Esophagus squamous epithelium (tissue), 5 donors: Measurements from ENCODE around the gene ACOT13. TPM values are rescaled to one million over a fixed set of nuclear protein-coding genes. Genes with fewer than 3 reads are reported as not detected.

ENCODE experiments used
- DNase-seq: peaks from one replicate; lab custom pipeline; 2025; lab: John Stamatoyannopoulos, UW
- H3K27ac ChIP-seq, 4 donors: fragments of 200-600 bp; sonication (generic); one replicate each; pipeline ENCODE4 v1.5.1; 2016 to 2019; ENCODE audit warnings: mild to moderate bottlenecking in 1 of 4
- H3K27me3 ChIP-seq, 4 donors: fragments of 200-600 bp; sonication (generic); 1 replicate in 3 of 4; 2 replicates in 1 of 4; pipeline versions ENCODE4 v1.5.1 to v1.6.0; 2017 to 2021; ENCODE audit warnings: antibody characterized with exemption in 1 of 4
- H3K36me3 ChIP-seq, 3 donors: fragments of 200-600 bp; sonication (generic); one replicate each; pipeline ENCODE4 v1.5.1; 2016 to 2019
- H3K4me1 ChIP-seq, 3 donors: fragments of 200-600 bp; sonication (generic); one replicate each; pipeline ENCODE4 v1.5.1; 2017 to 2019
- H3K4me3 ChIP-seq, 4 donors: fragments of 200-600 bp; sonication (generic); 1 replicate in 3 of 4; 2 replicates in 1 of 4; pipeline ENCODE4 v1.5.1; 2016 to 2019; ENCODE audit warnings: mild to moderate bottlenecking in 2 of 4, moderate library complexity in 1 of 4
- H3K9me3 ChIP-seq, 3 donors: fragments of 200-600 bp; sonication (generic); one replicate each; pipeline ENCODE4 v1.5.1; 2016 to 2019
- POLR2A ChIP-seq, 4 donors: fragments of 450-650 bp; IDR thresholded peaks; one replicate each; pipeline ENCODE4 v1.6.1; 2017; ENCODE audit warnings: antibody characterized with exemption in 4 of 4, mild to moderate bottlenecking in 4 of 4, moderate library complexity in 3 of 4
- WGBS, 2 donors: methylation state at CpG; one replicate each; pipeline ENCODE4 v1.1.5; 2018; 5-methylcytosine and 5-hydroxymethylcytosine counted together
- intact Hi-C: fragments of 100-400 bp; cut with DNase I; formaldehyde crosslinking; loops from one replicate; pipeline ENCODE4 v1.15.0; 2022
- total RNA-seq, 4 donors: library from RNA; depleted of rRNA; stranded (reverse); fragments of >200 nt; gene quantifications; one replicate each; pipeline ENCODE4 v1.1.0, GENCODE V29; 2016
- TF ChIP-seq, protein P1 (sequence below), 6 experiments: fragments of 450-650 bp in 4 of 6; fragments of 200-600 bp in 2 of 6; sonication (generic) in 2 of 6; IDR thresholded peaks; one replicate each; pipeline ENCODE4 v1.5.1; 2016 to 2019; ENCODE audit warnings: antibody characterized with exemption in 6 of 6, mild to moderate bottlenecking in 4 of 6, moderate library complexity in 4 of 6
- donor health status: DM: yes; HTN: yes; CAD: no.

The ACOT13 gene
- total RNA-seq, 4 donors from 2014 or later = 2.5 to 6.1 (median 3.6) TPM

- Histone ChIP-seq H3K27ac (no peak overlapping the region), H3K36me3 (no peaks in the 10 kb centered on the region), H3K27me3 (peaks cover 0 to 54% (median 0%) of the 10 kb centered on the region in 4 donors), H3K9me3 (no peaks in the 10 kb centered on the region), H3K4me3 (no peak overlapping the region), H3K4me1 (peaks cover 4 to 22% (median 14%) of the 10 kb centered on the region in 3 donors)
- 55 to 63% methylated on average over 7 of the region's 7 CpGs for WGBS, 2 donors
- DNase-seq = no peak
- TF ChIP-seq POLR2A (IDR thresholded peaks at IDR 0.05) = no peak
- TF ChIP-seq, protein P1, sequence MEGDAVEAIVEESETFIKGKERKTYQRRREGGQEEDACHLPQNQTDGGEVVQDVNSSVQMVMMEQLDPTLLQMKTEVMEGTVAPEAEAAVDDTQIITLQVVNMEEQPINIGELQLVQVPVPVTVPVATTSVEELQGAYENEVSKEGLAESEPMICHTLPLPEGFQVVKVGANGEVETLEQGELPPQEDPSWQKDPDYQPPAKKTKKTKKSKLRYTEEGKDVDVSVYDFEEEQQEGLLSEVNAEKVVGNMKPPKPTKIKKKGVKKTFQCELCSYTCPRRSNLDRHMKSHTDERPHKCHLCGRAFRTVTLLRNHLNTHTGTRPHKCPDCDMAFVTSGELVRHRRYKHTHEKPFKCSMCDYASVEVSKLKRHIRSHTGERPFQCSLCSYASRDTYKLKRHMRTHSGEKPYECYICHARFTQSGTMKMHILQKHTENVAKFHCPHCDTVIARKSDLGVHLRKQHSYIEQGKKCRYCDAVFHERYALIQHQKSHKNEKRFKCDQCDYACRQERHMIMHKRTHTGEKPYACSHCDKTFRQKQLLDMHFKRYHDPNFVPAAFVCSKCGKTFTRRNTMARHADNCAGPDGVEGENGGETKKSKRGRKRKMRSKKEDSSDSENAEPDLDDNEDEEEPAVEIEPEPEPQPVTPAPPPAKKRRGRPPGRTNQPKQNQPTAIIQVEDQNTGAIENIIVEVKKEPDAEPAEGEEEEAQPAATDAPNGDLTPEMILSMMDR (IDR thresholded peaks at IDR 0.05) = no peak
- intact Hi-C loops = no loop called here
Measured at GRCh38 chr6:24643920-24644319, 23.0 kb upstream of the ACOT13 start.

GRCh38 chr6:24644377-24644776 is 22.5 kb upstream of the ACOT13 start:
- H3K27me3 ChIP-seq = peaks cover 0 to 49% (median 0%) of the 10 kb centered on the region in 4 donors
- H3K4me1 ChIP-seq = peaks cover 4 to 22% (median 14%) of the 10 kb centered on the region in 3 donors
- H3K9me3 ChIP-seq = no peaks in the 10 kb centered on the region
- no peak for DNase-seq
- H3K36me3 ChIP-seq = peaks cover 0 to 2% (median 0%) of the 10 kb centered on the region in 3 donors
- H3K4me3 ChIP-seq = no peak overlapping the region
- TF ChIP-seq, protein P1 (IDR thresholded peaks at IDR 0.05) = no peak
- TF ChIP-seq POLR2A (IDR thresholded peaks at IDR 0.05) = no peak
- 72 to 78% methylated on average over 4 of the region's 4 CpGs for WGBS, 2 donors
- H3K27ac ChIP-seq = no peak overlapping the region
- intact Hi-C loops = no loop called here

DNA sequence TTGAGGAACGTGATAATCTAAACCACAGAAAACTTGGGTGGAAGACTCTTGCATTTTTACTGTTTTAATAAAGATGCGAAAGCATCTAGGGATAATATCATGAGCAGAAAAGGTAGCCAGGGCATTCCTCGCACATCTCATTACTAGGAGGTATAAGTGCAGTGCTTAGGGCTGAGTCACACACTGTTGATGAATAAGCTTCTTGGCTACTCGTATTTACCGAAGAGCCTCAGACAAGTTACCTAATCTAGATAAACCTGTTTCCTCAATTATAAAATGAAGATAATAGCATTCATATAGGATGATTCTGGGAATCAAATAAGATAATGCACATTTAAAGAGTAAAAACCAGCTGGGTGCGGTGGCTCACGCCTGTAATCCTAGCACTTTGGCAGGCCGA is 20.1 kb upstream of the ACOT13 start:
- Histone ChIP-seq H3K36me3 (peaks cover 0 to 26% (median 9%) of the 10 kb centered on the region in 3 donors), H3K27me3 (peaks cover 0 to 37% (median 0%) of the 10 kb centered on the region in 4 donors), H3K27ac (peak overlapping the region; percentile 44 to 85 (median 66)), H3K4me1 (peaks cover 4 to 22% (median 14%) of the 10 kb centered on the region in 3 donors), H3K4me3 (no peak overlapping the region), H3K9me3 (no peaks in the 10 kb centered on the region)
- TF ChIP-seq POLR2A (IDR thresholded peaks at IDR 0.05) = no peak
- TF ChIP-seq, protein P1 (IDR thresholded peaks at IDR 0.05) = no peak
- DNase-seq = no peak
- intact Hi-C loops = no loop called here
- WGBS, 2 donors = 42 to 44% methylated on average over 8 of the region's 8 CpGs

DNA sequence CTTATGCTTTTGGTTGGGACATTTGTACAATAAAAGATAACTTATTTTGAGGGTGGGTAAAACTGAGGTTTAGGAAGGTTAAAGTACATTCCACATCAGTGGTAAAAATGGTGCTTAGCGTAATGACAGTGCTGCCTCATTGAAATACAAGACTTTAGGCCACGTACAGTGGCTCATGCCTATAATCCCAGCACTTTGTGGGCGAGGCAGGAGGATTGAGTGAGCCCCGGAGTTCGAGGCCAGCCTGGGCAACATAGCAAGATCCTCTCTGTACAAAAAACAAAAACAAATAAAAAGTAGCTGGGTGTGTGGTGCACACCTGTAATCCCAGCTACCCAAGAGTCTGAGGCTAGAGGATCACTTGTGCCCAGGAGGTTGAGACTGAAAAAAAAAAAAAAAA is 18.6 kb upstream of the ACOT13 start:
- WGBS, 2 donors = 79 to 95% methylated on average over 3 to 5 of the region's 5 CpGs
- intact Hi-C loops = no loop called here
- peaks cover 0 to 41% (median 9%) of the 10 kb centered on the region in 3 donors for H3K36me3 ChIP-seq

GRCh38 chr6:24649691-24650090 is 17.2 kb upstream of the ACOT13 start:
- TF ChIP-seq POLR2A (IDR thresholded peaks at IDR 0.05) = no peak
- TF ChIP-seq, protein P1 (IDR thresholded peaks at IDR 0.05) = no peak
- WGBS, 2 donors = 68 to 70% methylated on average over 2 of the region's 2 CpGs
- H3K4me1 ChIP-seq = peaks cover 4 to 22% (median 14%) of the 10 kb centered on the region in 3 donors
- H3K9me3 ChIP-seq = no peaks in the 10 kb centered on the region
- peaks cover 0 to 55% (median 9%) of the 10 kb centered on the region in 3 donors for H3K36me3 ChIP-seq
- no peak for DNase-seq
- intact Hi-C loops = no loop called here
- H3K27ac ChIP-seq = no peak overlapping the region
- H3K27me3 ChIP-seq = peaks cover 0 to 8% (median 0%) of the 10 kb centered on the region in 4 donors
- no peak overlapping the region for H3K4me3 ChIP-seq

More for the DNA sequence above, 18.6 kb upstream of the ACOT13 start:
- Histone ChIP-seq H3K4me3 (no peak overlapping the region), H3K4me1 (peaks cover 4 to 22% (median 14%) of the 10 kb centered on the region in 3 donors), H3K9me3 (no peaks in the 10 kb centered on the region), H3K27me3 (peaks cover 0 to 22% (median 0%) of the 10 kb centered on the region in 4 donors), H3K27ac (no peak overlapping the region)
- TF ChIP-seq, protein P1 (IDR thresholded peaks at IDR 0.05) = no peak
- no peak for TF ChIP-seq POLR2A (IDR thresholded peaks at IDR 0.05)
- DNase-seq = no peak
